Ecto neural progenitor cell (in vitro differentiated cells): Measurements from ENCODE around the gene CCDC106.

ENCODE experiments used
- DNase-seq: peaks from one replicate; pipeline ENCODE4 v3.0.0-alpha.2; 2018; ENCODE audit warnings: low spot score

Gene CCDC106

DNA sequence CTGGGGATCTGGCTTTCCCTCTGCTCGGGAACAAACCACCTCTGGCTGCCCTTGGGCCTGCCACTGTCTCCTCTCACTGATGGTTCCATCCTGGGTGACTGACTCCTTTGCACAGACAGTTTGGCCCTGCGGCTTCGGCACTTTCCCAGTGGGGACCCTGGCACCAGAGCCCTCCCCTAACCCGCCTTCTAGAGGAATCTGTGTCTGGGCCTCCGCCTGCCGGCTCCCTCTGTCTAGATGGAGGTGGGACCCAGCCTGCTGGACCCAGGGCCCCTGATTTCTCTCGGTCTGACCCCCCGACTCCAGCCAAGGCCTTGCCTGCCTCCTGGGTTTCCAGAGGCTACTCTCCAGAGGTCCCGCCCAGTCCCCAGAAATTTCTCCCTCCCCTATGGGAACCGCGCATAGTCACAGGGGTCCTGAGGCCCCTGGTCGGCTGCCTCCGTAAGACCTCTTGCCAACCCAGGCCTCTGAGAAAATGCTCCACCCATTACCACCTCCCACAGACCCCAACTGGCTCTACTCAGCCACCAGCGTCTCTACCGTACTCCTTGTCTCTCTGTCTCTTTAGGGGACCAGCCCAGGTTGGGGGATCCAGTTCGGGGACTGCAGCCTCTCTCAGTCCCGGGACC lies 2.7 kb downstream of the CCDC106 start:
- DNase-seq: no peak

DNA sequence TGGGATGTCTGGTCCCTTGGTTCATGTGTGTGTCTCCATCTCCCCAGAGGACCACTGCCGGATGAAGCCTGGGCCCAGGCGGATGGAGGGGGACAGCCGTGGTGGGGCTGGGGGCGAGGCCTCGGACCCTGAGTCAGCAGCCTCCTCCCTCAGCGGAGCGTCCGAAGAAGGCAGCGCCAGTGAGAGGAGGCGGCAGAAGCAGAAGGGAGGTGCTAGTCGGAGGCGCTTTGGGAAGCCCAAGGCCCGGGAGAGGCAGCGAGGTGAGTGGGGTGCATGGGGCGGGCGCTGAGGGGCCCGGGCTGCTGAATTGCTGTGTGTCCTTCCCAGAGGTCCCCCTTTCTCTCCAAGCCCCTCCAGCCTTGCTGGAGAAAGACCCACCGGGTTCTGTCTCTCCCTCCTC lies 3.2 kb downstream of the CCDC106 start:
- DNase-seq: no peak

DNA sequence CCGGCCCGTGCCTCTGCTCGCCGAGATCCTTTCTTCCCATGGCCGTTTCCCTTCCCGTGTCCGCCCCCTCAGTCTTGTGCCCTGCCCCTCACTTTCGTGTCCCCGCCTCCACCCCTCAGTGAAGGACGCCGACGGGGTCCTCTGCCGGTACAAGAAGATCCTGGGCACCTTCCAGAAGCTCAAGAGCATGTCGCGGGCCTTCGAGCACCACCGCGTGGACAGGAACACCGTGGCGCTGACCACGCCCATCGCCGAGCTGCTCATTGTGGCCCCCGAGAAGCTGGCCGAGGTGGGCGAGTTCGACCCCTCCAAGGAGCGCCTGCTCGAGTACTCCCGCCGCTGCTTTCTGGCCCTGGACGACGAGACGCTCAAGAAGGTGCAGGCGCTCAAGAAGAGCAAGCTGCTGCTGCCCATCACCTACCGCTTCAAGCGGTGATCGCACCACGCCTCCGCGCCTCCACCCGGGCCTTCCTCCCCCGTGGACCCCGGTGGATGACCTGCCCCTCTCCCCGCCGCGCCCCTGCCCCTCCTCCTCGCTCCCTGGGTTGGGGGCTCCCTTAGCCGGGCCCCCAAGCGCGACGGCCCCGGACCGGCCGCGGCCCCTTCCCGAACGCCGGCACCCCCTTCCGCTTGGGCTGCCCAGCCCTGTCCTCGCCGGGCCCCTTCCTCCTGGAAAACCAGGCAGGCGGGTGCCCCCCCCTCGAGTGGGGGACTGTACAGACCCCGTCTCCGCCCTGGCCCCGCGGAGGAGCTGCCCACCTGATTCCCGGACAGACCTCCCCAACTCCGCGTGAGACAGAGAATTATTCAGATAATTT lies 4.5 kb downstream of the CCDC106 start:
- DNase-seq: peak; percentile 71

DNA sequence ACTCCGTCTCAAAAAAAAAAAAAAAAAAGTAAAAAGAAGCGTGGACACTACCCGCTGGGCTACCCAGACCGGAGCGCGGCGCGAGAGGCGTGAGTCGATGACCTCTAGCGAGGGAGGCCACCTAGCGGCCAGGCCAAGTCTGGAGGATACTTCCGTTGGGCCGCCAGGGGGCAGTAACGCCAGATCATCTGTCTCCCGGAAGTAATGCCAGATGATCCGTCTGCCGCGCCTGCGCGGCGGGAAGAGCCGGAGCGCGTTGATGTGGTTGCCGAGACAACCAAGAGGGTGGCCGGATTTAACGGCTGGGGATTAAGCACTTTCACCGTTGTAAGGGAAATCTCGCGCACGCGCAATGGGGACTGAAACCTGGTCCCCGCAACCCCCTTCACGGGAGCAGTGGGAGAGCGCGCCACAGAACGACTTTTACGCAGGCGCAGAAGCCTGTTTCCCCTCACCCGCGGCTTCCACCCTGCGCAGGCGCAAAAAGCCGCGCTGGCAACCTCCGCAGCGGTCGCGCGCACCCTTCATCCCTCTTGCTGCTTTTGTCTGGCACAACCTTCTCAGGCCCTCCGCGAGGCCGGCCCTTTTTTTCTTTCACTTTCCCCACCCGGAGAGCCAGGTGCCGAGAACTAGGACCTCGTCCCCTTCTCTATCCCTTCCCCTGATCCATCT lies 5.8 kb downstream of the CCDC106 start:
- DNase-seq: peak; percentile 98

DNA sequence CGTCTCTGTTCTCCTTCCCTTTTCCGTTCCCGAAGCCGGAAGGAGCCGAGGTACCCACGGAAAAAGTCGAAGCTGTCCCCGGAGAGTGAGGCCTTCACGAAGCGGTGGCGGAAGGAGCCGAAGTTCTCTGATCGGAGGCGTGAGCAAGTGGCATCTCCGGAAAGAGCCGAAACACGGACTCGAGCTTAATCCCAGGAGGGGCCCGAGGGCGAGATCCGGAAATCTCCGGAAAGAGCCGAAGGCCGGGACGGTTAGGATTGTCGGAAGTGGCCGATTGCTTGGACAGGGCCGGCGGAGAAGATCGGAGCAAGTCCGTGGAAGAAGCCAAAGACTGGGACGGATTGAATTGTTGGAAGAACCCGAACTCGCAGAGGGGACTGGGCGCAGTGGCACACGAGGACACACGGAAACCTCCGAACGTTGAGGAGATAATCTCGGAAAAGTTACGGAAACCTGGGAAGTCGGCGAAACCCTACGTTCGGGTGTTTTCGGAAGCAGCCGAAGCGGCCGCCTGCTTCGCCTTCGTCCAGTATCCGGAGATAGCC lies 6.4 kb downstream of the CCDC106 start:
- DNase-seq: peak; percentile 100

DNA sequence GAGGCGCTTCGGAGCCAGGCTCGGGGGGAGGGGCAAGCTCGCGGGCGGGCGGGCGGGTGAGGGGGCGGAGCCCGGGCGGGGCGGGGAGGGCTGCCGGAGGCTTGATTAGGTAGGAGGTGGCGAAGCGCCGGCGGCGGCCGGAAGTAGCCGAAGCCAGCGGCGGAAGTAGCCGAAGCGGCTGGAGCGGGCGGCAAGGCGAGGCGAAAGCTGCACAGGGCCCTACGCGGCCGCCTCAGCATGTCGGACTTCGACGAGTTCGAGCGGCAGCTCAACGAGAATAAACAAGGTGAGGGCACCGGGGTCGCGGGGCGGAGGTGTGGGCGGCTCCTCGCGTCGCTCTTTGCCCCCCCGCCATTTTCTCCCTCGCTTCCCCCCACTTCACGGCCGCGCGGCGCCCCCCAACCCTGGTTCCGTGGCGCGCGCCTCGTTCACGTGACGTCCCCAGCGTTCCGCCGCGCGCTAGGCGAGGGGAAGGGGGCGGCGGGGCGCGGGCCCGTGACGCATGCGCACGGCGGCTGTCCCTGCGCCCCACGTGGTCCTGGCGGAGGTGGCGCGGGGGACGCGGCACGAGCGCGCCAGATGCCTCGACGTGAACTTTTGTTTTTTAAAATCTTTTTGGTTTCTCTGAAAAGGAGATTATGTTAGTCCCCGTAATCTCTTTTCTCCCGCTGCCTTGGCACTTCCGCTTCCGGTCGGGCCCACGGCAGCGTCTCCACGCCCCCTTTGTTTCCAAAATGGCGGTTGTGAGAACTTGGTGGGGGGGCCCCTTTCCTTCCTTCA lies 7.0 kb downstream of the CCDC106 start, which contains the start of gene U2AF2:
TSS of gene U2AF2 (plus strand) at position 168 of the 780 bp plus-strand sequence. CDS start at position 238, 70 bp downstream.
- peak; percentile 98 for DNase-seq

DNA sequence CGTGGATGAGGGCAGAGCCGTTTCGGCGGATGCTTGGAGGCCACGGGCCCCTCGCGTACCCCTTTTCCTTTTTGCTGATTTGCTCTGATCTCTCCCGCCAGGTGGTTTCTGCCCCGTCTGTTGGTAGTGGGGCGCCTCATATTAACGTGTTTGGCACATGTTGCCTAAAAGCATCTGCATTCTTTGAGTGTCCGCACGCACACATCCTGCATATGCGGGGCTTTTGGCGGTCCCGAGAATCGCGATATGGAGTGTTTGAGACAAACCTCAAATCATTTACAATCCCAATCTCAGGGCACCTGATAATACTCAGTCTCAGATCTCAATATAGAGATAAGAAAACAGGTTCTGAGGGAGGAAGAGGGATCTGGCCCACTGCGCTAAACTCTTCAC lies 7.6 kb downstream of the CCDC106 start:
- DNase-seq: no peak

DNA sequence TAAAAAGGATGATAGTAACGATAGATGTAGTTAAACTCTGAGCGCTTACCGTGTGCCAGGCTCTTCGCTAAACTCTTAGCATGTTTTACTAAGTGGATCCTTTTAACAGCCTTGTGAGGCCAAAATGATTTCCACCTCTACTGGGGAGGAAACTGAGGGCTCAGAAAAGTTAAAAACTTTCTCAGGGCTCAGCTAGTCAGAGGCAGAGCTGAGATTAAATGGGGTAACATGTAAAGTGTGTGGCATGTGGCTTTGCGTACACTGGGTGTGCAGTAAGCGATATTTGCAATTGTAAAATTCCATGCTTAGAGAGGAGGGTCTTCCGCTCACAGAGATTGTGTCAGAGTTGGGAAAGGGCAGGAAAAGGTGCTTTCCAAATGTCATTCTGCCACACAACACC lies 8.5 kb downstream of the CCDC106 start:
- no peak for DNase-seq

DNA sequence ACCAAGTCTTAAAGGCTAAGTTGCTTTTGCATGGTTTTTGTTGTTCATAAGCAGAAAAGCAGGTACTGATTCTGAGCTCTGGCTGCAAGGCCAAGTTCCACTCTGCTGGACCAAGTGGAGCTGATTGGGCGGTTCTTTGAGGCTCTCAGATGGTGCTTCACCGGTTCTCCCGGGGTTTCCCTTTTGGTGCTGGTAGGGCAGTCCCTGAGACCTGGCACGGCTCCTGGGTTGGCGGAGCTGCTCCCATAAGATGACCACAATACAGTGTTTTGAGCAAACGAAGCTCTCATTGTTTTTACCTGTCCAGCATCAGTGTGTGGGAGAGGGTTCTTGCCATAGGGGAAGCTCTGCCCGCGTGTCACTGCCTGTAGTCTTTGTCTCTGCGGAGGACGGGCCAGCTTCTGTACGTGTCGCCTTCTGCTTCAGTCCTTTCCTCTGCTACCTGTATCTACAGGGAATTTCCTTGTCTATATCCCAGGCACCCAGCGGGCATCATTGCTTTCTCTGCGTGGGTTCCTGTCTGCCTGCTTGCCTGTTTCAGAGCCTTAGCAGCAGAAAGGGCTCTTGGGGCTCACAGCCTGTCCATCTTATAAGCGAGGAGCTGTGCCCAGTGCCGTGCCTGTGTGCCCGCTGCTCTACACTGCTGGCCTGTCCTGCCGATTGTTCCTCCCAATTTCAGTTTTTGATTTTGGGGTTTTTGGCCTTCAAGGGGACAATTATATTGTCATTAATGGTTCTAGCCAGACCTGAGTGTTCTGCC lies 9.2 kb downstream of the CCDC106 start:
- no peak for DNase-seq

DNA sequence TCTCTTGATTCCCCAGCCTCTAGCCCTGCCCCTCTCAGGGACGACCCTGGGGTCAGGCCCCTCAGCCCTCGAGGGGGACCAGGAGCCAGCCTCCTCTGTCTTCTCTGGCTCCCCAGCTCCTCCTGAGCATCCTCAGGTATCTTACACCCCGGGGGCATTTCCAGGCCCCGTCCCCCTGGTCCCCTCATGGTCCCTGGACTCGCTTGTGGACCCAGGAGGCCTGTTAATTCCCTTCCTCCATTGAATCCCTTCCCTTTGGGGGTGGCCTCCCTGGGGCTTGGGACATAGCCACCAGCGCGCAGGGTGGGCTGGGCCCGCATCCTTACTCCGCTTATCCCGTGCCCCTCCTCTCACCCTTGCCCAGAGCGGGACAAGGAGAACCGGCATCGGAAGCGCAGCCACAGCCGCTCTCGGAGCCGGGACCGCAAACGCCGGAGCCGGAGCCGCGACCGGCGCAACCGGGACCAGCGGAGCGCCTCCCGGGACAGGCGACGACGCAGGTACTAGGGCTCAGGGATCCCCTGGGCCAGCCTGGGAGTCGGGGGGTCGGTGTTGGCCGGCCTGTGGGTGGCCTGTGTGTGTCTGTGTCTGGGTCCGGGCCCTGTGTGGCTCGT lies 10.9 kb downstream of the CCDC106 start:
- no peak for DNase-seq

DNA sequence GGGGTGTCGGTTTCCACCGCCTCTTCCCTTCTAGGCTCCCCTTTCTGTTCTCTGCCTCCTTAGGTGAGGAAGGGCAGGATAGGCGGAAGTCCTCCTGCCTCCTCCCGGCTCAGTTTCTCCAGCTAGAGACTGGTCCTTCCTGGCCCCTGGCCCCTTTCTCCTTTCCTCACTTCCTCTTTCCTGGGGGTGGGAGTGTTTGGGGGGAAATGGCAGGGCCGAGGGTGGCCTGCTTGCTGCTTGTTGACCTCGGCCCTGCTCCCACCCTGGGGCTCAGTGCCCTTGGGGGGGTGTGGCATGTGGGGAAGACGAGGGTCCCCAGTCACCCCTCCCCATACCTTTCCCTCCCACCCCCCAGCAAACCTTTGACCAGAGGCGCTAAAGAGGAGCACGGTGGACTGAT lies 11.8 kb downstream of the CCDC106 start:
- no peak for DNase-seq

DNA sequence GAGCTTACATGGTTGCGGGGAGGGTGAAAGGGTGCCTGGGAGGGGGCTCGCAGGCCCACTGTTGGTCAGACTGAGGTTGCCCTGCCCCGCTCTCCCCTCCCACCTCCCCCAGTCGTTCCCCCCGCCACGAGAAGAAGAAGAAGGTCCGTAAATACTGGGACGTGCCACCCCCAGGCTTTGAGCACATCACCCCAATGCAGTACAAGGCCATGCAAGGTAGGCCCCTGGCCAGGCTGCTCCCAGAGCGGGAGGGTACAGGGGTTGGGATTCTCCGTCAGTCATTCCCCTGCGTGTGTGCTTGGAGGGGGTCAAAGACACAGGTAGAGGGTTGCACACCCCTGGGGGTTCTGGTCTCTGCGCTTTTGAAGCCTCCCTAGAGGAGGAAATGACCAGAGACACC lies 12.4 kb downstream of the CCDC106 start:
- DNase-seq: no peak

DNA sequence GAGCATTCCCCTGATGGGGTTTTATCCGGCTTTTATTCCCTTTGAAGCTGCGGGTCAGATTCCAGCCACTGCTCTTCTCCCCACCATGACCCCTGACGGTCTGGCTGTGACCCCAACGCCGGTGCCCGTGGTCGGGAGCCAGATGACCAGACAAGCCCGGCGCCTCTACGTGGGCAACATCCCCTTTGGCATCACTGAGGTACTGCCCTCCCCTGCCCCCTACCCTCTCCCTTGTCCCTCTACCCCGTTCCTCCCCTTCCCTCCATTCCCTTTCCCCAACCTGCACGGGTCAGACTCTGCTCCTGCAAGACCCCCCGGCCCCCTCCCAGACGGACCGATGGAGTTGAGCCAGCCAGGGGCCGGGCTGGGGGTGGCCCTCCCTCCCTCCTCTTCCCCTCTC lies 13.0 kb downstream of the CCDC106 start:
- DNase-seq: no peak

DNA sequence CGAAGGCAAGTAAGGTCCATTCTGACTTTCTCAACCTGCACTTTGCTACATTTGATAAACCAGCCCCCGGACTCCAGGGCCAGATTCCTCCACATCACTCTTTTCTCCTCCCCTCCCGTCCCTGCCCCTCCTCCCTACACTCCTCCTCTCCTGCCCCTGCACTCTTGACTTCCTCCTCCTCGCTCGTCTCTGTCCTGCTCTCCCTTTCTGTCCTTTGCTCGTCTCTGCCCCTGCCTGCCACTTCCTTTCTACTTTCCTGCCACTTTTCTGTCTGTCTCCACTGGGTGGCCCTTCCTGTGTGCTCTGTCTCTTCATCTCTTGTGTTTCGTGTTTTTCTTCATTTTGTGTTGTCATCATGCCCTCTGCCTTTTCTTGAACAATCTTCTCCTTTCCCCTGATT lies 13.8 kb downstream of the CCDC106 start:
- DNase-seq: no peak

DNA sequence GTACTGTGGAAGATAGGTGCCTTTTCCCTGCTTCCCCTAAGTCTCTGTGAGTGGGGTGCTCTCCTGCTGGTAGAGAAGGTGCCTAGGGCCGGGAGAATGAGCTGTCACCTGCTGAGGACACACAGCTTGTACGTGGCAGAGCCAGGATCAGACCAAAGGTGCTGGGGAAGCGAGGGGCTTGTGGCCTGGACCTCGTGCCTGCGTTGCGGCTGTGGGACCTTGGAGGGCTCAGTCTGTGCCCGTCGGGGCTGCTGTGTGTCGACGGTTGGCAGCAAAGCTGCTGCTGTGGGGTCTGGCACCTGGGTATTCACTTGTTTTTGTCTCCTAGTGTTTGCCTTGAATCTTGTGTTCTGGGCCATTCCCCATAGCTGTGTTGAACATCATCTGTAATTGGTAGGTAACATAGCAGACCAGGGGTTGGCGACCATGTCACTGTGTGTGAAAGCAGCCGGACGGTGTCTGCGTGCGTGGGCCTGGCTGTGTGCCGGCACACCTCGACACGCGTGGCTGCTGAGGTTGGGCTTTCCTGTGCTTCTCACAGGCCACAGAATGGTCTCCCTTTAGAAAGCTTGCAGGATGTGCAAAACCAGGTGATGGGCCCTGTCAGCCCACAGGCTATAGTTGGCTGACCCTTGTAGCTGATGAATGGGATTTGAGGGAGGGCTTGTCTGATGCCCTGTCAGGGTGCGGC lies 16.0 kb downstream of the CCDC106 start:
- DNase-seq: no peak

DNA sequence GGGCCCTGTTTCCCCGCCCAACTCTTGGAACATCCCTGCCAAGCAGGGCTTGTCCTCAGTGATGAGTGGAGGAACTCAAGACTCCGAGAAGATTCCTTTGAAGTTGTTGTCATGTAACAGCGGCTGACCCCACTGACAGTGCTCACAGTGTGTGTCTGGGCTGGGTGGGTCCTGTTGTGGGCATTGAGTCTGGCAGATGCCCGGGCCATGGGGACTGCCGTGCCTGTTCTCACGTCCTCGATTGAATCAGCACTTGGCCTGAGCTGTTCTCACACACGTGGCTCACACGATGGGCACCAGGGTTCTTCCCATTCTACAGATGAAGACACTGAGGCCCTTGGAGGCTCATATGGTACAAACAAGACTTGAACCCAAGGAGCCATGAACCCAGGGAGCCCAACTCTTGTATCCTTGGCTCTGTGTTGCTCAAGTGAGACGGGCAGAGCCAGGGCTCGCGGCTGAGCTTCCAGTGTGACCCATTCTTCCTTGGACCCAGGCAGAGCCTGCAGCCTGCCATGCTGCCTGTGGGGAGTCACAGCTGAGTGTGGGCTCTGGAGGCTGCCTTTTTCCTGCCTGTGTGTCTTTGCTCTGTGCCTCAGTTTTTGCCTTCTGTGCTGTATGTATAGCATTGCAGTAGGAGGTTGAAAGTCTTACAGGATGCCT lies 18.5 kb downstream of the CCDC106 start:
- DNase-seq: no peak

DNA sequence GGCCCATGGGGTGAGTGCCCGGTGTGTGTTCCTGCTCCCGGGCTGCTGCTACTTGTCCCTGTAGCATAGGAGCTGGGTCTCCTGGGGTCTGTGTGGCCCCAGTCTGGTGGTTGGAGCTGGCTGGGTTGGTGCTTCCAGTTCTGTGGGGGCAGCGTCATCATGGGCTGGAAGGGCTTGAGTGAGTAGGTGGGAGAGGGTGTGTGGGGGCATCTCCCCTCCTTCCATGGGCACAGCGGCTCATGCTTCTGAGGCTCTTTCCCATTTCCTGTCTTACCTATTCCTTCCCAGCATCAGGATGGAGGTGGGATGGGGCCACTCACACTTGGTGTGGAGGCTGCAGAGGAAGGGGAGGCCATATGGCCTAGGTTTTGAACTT lies 19.0 kb downstream of the CCDC106 start:
- no peak for DNase-seq

DNA sequence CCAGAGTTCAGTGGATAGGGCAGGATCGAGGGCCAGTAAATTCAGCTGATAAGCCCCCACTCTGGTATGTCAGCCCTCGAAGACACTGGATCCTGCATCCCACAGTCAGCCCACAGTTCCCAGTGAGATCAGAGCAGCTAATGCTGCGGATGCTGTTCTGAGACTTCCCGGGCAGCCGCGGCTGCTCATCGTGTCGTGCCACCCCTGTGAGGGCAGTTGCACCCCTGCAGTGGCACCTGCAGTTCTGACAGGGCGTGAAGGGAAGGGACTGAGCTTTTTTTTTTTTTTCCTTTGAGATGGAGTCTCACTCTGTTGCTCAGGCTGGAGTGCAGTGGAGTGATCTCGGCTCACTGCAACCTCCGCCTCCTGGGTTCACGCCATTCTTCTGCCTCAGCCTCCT lies 19.5 kb downstream of the CCDC106 start:
- no peak for DNase-seq

DNA sequence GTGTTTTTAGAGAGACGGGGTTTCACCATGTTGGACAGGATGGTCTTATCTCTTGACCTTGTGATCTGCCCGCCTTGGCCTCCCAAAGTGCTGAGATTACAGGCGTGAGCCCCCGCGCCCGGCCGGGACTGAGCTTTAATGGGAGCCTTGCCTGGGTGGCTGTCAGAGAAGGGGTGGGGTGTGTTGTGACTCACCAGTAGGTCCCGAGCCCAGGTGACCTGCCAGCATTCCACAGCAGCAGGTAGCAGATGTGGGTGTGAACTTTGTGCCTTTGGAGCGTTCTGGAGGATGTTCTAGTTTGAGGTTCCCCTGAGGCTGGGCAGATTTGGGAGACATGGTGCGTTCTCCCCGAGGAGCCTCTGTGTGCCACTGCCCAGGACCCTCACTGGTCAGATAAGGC lies 19.9 kb downstream of the CCDC106 start:
- DNase-seq: no peak
